Esophagus squamous epithelium (tissue), 5 donors: ENCODE results near the gene NSMF. TPM values are rescaled to one million over a fixed set of nuclear protein-coding genes. Genes with fewer than 3 reads are reported as not detected.
"Not testable (repeated sequence)": the region's sequence is repeated elsewhere in the genome, so short reads cannot be mapped to it uniquely, and the experiment has no call there.

ENCODE experiments used
- DNase-seq: peaks from one replicate; lab custom pipeline; 2025; lab: John Stamatoyannopoulos, UW
- H3K27ac ChIP-seq, 4 donors: fragments of 200-600 bp; sonication (generic); one replicate each; pipeline ENCODE4 v1.5.1; 2016 to 2019; ENCODE audit warnings: mild to moderate bottlenecking in 1 of 4
- H3K27me3 ChIP-seq, 4 donors: fragments of 200-600 bp; sonication (generic); 1 replicate in 3 of 4; 2 replicates in 1 of 4; pipeline versions ENCODE4 v1.5.1 to v1.6.0; 2017 to 2021; ENCODE audit warnings: antibody characterized with exemption in 1 of 4
- H3K36me3 ChIP-seq, 3 donors: fragments of 200-600 bp; sonication (generic); one replicate each; pipeline ENCODE4 v1.5.1; 2016 to 2019
- H3K4me1 ChIP-seq, 3 donors: fragments of 200-600 bp; sonication (generic); one replicate each; pipeline ENCODE4 v1.5.1; 2017 to 2019
- H3K4me3 ChIP-seq, 4 donors: fragments of 200-600 bp; sonication (generic); 1 replicate in 3 of 4; 2 replicates in 1 of 4; pipeline ENCODE4 v1.5.1; 2016 to 2019; ENCODE audit warnings: mild to moderate bottlenecking in 2 of 4, moderate library complexity in 1 of 4
- H3K9me3 ChIP-seq, 3 donors: fragments of 200-600 bp; sonication (generic); one replicate each; pipeline ENCODE4 v1.5.1; 2016 to 2019
- POLR2A ChIP-seq, 4 donors: fragments of 450-650 bp; IDR thresholded peaks; one replicate each; pipeline ENCODE4 v1.6.1; 2017; ENCODE audit warnings: antibody characterized with exemption in 4 of 4, mild to moderate bottlenecking in 4 of 4, moderate library complexity in 3 of 4
- WGBS, 2 donors: methylation state at CpG; one replicate each; pipeline ENCODE4 v1.1.5; 2018; 5-methylcytosine and 5-hydroxymethylcytosine counted together
- intact Hi-C: fragments of 100-400 bp; cut with DNase I; formaldehyde crosslinking; loops from one replicate; pipeline ENCODE4 v1.15.0; 2022
- total RNA-seq, 4 donors: library from RNA; depleted of rRNA; stranded (reverse); fragments of >200 nt; gene quantifications; one replicate each; pipeline ENCODE4 v1.1.0, GENCODE V29; 2016
- TF ChIP-seq, protein P1 (sequence below), 6 experiments: fragments of 450-650 bp in 4 of 6; fragments of 200-600 bp in 2 of 6; sonication (generic) in 2 of 6; IDR thresholded peaks; one replicate each; pipeline ENCODE4 v1.5.1; 2016 to 2019; ENCODE audit warnings: antibody characterized with exemption in 6 of 6, mild to moderate bottlenecking in 4 of 6, moderate library complexity in 4 of 6
- donor health status: DM: yes; HTN: yes; CAD: no.

Gene NSMF
- total RNA-seq, 4 donors from 2014 or later = 16.2 to 38.1 (median 20.6) TPM

DNA sequence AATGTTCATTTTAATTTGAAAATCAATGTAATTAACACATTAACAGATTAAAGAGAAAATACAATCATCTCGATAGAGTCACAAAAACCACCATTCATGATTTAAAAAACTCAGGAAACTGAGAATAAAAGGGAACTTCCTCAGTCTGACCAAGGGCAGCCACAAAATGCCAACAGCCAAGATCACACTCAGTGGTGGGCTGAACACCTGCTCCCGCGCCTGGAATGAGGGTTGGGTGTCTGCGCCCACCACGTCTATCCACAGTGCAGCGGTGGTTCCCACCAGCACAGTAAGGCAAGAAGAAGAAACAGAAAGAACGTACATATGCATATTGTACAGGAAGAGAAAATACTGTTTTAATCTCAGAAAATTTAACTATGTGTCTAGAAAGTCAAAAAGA, 11.7 kb upstream of the NSMF start:
- Histone ChIP-seq H3K9me3 (peaks cover 0 to 9% (median 9%) of the 10 kb centered on the region in 3 donors), H3K27ac (no peak overlapping the region), H3K4me1 (no peaks in the 10 kb centered on the region), H3K27me3 (no peaks in the 10 kb centered on the region), H3K36me3 (no peaks in the 10 kb centered on the region), H3K4me3 (no peak overlapping the region)
- WGBS, 2 donors = 62 to 77% methylated on average over 7 of the region's 7 CpGs
- TF ChIP-seq POLR2A (IDR thresholded peaks at IDR 0.05) = no peak
- TF ChIP-seq, protein P1, sequence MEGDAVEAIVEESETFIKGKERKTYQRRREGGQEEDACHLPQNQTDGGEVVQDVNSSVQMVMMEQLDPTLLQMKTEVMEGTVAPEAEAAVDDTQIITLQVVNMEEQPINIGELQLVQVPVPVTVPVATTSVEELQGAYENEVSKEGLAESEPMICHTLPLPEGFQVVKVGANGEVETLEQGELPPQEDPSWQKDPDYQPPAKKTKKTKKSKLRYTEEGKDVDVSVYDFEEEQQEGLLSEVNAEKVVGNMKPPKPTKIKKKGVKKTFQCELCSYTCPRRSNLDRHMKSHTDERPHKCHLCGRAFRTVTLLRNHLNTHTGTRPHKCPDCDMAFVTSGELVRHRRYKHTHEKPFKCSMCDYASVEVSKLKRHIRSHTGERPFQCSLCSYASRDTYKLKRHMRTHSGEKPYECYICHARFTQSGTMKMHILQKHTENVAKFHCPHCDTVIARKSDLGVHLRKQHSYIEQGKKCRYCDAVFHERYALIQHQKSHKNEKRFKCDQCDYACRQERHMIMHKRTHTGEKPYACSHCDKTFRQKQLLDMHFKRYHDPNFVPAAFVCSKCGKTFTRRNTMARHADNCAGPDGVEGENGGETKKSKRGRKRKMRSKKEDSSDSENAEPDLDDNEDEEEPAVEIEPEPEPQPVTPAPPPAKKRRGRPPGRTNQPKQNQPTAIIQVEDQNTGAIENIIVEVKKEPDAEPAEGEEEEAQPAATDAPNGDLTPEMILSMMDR (IDR thresholded peaks at IDR 0.05) = no peak
- intact Hi-C loops = no loop called here
- DNase-seq = no peak

DNA sequence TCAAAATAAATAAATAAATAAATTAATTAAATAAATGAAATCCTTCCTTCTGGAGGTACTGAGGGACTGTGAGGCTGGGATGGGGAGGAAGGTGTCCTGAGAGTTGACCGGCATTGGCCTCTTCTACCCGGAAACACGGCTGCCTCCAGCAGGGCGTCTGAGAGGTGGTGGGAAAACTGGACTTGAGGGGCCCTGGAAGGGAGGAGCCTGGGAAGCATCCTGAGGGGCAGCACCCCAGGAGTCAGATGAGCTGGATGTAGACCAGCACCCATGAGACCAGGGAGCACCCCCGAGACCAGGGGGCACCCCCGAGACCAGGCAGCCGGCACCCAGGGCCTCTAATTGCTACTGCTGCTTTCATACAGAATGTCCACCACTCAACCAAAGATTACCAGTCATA, 8.8 kb upstream of the NSMF start:
- Histone ChIP-seq H3K4me1 (no peaks in the 10 kb centered on the region), H3K9me3 (no peaks in the 10 kb centered on the region), H3K27me3 (no peaks in the 10 kb centered on the region), H3K27ac (no peak overlapping the region), H3K36me3 (no peaks in the 10 kb centered on the region), H3K4me3 (no peak overlapping the region)
- TF ChIP-seq, protein P1 (IDR thresholded peaks at IDR 0.05) = no peak
- TF ChIP-seq POLR2A (IDR thresholded peaks at IDR 0.05) = no peak
- no peak for DNase-seq
- intact Hi-C loops = no loop called here
- WGBS, 2 donors = 91 to 94% methylated on average over 5 to 7 of the region's 7 CpGs

DNA sequence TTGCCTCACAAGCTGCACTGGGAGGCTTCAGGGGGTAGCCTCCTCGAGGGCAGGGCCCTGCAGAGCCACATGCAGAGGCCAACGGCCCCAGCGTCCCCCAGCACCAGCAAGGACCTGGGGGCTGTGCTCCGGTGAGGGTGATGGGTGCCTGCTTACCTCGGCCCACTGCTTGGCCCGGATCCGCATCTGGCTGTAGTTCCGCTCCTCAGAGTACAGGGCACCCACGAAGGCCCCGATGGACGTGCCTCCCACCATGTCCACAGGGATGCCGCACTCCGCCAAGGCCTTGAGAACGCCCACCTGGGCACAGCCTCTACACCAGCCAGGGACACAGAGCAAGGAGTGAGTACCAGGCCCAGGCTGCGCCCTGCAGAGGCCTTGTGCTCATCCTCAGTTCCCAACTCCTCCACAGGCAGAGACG, 8.0 kb upstream of the NSMF start:
- WGBS, 2 donors = 85% methylated on average over 10 of the region's 16 CpGs; no CpG with 5 or more reads in 1 of the 2 donors
- intact Hi-C loops = no loop called here
- H3K4me3 ChIP-seq = no peak overlapping the region
- TF ChIP-seq, protein P1 (IDR thresholded peaks at IDR 0.05) = no peak
- no peak for TF ChIP-seq POLR2A (IDR thresholded peaks at IDR 0.05)
- no peaks in the 10 kb centered on the region for H3K9me3 ChIP-seq
- peaks cover 0 to 4% (median 0%) of the 10 kb centered on the region in 4 donors for H3K27me3 ChIP-seq
- DNase-seq = no peak
- H3K36me3 ChIP-seq = no peaks in the 10 kb centered on the region
- peaks cover 0 to 2% (median 0%) of the 10 kb centered on the region in 3 donors for H3K4me1 ChIP-seq
- no peak overlapping the region for H3K27ac ChIP-seq

DNA sequence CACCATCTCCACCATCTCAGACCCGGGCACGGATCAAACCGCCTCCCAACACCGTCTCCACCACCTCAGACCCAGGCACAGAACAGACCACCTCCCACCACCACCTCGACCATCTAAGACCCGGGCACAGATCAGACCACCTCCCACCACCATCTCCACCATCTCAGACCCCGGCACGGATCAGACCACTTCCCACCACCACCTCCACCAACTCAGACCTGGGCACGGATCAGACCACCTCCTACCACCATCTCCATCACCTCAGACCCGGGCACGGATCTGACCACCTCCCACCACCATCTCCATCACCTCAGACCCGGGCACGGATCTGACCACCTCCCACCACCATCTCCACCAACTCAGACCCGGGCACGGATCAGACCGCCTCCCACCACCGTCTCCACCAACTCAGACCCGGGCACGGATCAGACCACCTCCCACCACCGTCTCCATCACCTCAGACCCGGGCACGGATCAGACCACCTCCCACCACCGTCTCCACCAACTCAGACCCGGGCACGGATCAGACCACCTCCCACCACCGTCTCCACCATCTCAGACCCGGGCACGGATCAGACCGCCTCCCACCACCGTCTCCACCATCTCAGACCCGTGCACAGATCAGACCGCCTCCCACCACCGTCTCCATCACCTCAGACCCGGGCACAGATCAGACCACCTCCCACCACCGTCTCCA, 7.4 kb upstream of the NSMF start:
- H3K27me3 ChIP-seq, H3K27ac ChIP-seq, H3K36me3 ChIP-seq, intact Hi-C loops, H3K9me3 ChIP-seq, DNase-seq, H3K4me3 ChIP-seq, H3K4me1 ChIP-seq: not testable (repeated sequence)
- WGBS, 2 donors = 85 to 89% methylated on average over 28 to 29 of the region's 35 CpGs

DNA sequence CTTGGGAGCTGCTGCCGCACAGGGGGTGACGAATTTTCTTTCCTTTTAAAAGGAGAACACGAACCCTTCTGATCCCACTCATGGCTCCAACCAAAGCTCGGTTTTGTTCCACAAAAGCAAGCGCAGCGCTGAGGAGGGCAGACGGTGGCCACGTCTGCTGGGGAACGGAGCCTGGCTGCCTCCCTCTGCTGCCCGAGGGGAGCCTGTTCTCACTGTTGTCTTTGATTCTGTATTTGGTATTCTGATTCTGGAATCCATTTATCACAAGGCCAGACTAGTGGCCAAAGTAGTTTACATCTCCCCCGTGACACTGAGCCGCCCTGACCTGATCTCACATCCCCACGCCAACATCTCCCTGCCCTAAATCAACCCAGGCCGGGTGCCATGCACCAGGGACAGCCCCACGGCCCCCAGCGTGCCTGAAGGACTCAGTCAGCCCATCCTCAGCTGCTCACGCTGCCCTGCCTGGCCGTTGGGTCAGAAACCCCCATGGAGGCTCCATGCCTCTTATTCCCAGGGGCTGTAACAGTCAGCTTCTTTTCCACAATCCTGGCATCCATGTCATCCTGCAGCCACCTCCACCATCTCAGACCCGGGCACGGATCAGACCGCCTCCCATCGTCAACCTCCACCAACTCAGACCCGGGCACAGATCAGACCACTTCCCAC, 6.7 kb upstream of the NSMF start:
- Histone ChIP-seq H3K27me3 (peaks cover 0 to 5% (median 0%) of the 10 kb centered on the region in 4 donors), H3K4me1 (peaks cover 0 to 16% (median 4%) of the 10 kb centered on the region in 3 donors), H3K36me3 (no peaks in the 10 kb centered on the region), H3K27ac (no peak overlapping the region), H3K4me3 (no peak overlapping the region), H3K9me3 (no peaks in the 10 kb centered on the region)
- TF ChIP-seq POLR2A (IDR thresholded peaks at IDR 0.05) = no peak
- TF ChIP-seq, protein P1 (IDR thresholded peaks at IDR 0.05) = no peak
- intact Hi-C loops = no loop called here
- WGBS, 2 donors = 82 to 86% methylated on average over 17 to 19 of the region's 23 CpGs
- no peak for DNase-seq
